Chondrocyte (in vitro differentiated cells): Measurements from ENCODE around the gene PKIB. TPM values are rescaled to one million over a fixed set of nuclear protein-coding genes. Genes with fewer than 3 reads are reported as not detected.
A peak's percentile ranks its signal among the peaks of the same experiment; 100 is the strongest.

Source experiments
- DNase-seq: peaks from one replicate; pipeline ENCODE4 v3.0.0; 2021; ENCODE audit warnings: mixed read lengths, low spot score
- H3K27ac Mint-ChIP-seq: one replicate; pipeline ENCODE4 v1.8.0; 2021; ENCODE audit warnings: mild to moderate bottlenecking, moderate library complexity, mixed read lengths; ENCODE audit not compliant: unreplicated experiment
- H3K27me3 Mint-ChIP-seq: 2 replicates; pipeline ENCODE4 v1.8.0; 2021; ENCODE audit warnings: low read depth, mixed read lengths
- H3K36me3 Mint-ChIP-seq: 2 replicates; pipeline ENCODE4 v1.8.0; 2021; ENCODE audit warnings: low read depth, mixed read lengths
- H3K4me1 Mint-ChIP-seq: 2 replicates; pipeline ENCODE4 v1.8.0; 2021; ENCODE audit warnings: low read depth, mild to moderate bottlenecking, mixed read lengths
- H3K4me3 Mint-ChIP-seq: one replicate; pipeline ENCODE4 v1.8.0; 2021; ENCODE audit warnings: mild to moderate bottlenecking, moderate library complexity, mixed read lengths; ENCODE audit not compliant: unreplicated experiment
- H3K9me3 Mint-ChIP-seq: 2 replicates; pipeline ENCODE4 v1.8.0; 2021; ENCODE audit warnings: low read depth, mixed read lengths
- CTCF ChIP-seq: fragments of 200-600 bp; sonication (generic); IDR thresholded peaks from 2 replicates; pipeline ENCODE4 v1.5.0; 2021; ENCODE audit warnings: antibody characterized with exemption, mild to moderate bottlenecking, moderate library complexity
- total RNA-seq: library from RNA; stranded (reverse); gene quantifications from 3 replicates; pipeline ENCODE4 v1.2.1, GENCODE V29; 2021

PKIB gene
- total RNA-seq, 1 donor from 2014 or later, result 44.3 TPM

DNA sequence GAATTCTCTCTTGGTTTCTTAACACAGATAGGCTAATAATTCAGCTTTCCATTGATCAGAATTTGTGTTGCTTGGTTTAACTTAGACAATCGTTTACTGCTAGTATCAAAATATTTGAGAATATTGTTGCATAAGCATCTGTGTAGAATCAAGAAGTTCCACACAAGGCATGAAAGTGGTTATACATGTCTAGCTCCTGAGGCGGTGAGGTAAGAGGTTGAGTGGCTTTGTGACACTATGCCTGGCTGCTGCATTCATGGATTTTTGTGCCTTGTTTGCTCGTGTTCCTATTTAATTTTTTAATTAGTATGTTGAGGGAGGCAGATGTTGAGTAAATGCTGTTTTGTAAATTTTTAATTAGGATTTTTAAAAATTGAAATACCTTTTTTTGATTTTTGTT lies 10.2 kb downstream of the PKIB start:
- Mint-ChIP-seq H3K27ac (no peak overlapping the region), H3K9me3 (peaks cover 8% of the 10 kb centered on the region), H3K4me3 (no peak overlapping the region), H3K27me3 (no peaks in the 10 kb centered on the region), H3K4me1 (peaks cover 44% of the 10 kb centered on the region), H3K36me3 (peaks cover 4% of the 10 kb centered on the region)
- no peak for DNase-seq
- no peak for TF ChIP-seq CTCF

- no peak for TF ChIP-seq CTCF
- peaks cover 4% of the 10 kb centered on the region for H3K9me3 Mint-ChIP-seq
- H3K27me3 Mint-ChIP-seq, result no peaks in the 10 kb centered on the region
- peaks cover 44% of the 10 kb centered on the region for H3K4me1 Mint-ChIP-seq
- H3K36me3 Mint-ChIP-seq, result peaks cover 3% of the 10 kb centered on the region
- DNase-seq, result no peak
- no peak overlapping the region for H3K27ac Mint-ChIP-seq
- no peak overlapping the region for H3K4me3 Mint-ChIP-seq
Observed at GRCh38 chr6:122620902-122621301, 10.7 kb downstream of the PKIB start.

GRCh38 chr6:122621638-122622037 lies 11.4 kb downstream of the PKIB start:
- H3K9me3 Mint-ChIP-seq, result no peaks in the 10 kb centered on the region
- no peak for TF ChIP-seq CTCF
- no peaks in the 10 kb centered on the region for H3K27me3 Mint-ChIP-seq
- H3K36me3 Mint-ChIP-seq, result peaks cover 3% of the 10 kb centered on the region
- no peak for DNase-seq
- no peak overlapping the region for H3K27ac Mint-ChIP-seq
- H3K4me3 Mint-ChIP-seq, result no peak overlapping the region
- H3K4me1 Mint-ChIP-seq, result peaks cover 40% of the 10 kb centered on the region

GRCh38 chr6:122622479-122622878 lies 12.3 kb downstream of the PKIB start:
- Mint-ChIP-seq H3K9me3 (no peaks in the 10 kb centered on the region), H3K4me1 (peaks cover 35% of the 10 kb centered on the region), H3K27ac (peak overlapping the region; percentile 5), H3K27me3 (no peaks in the 10 kb centered on the region), H3K4me3 (no peak overlapping the region), H3K36me3 (peaks cover 7% of the 10 kb centered on the region)
- no peak for DNase-seq
- TF ChIP-seq CTCF, result no peak

DNA sequence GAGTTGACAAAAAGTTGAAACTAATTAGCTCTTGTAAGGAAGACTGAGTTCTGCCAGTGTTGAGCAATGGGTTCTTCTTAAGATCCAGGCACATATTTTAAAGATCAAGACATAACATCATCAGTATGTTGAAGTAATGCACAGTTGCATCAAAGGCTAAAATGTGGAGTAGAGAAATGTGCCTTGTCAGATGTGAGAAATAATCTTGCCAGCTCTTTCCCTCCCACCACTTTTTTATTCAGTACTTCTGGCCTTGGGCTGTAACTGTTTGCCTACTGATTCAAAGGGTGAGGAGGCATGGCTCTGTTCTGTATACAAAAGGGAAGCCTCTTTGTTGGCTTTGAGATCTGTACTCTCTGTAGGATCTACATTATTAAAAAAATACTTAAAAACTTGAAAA lies 13.1 kb downstream of the PKIB start:
- TF ChIP-seq CTCF, result no peak
- Mint-ChIP-seq H3K4me3 (no peak overlapping the region), H3K27me3 (no peaks in the 10 kb centered on the region), H3K36me3 (peaks cover 7% of the 10 kb centered on the region), H3K4me1 (peaks cover 29% of the 10 kb centered on the region), H3K9me3 (no peaks in the 10 kb centered on the region), H3K27ac (no peak overlapping the region)
- no peak for DNase-seq
